GM12878 (cell line): ENCODE measurements around the gene CHMP4B. TPM values are rescaled to one million over a fixed set of nuclear protein-coding genes. Genes with fewer than 3 reads are reported as not detected.

Experiments
- ATAC-seq: fragments of 200-7000 bp; cut with Tn5 transposase; 3 replicates; pipeline ENCODE4 v1.9.1; 2020; ENCODE audit warnings: mild to moderate bottlenecking, moderate library complexity
- BruUV-seq: library from RNA; stranded (reverse); fragments of 400-500 nt; replicated peaks from 2 replicates; lab custom pipeline; 2021; lab: Mats Ljungman, UMichigan
- CTCF ChIA-PET: fragments of 300-600 bp; sonication (Branson Sonifier 250); formaldehyde crosslinking; extraction: SDS; loops from one replicate; lab custom pipeline; 2021; ENCODE audit warnings: inconsistent platforms; lab: Yijun Ruan, JAX
- POLR2A ChIA-PET: fragments of 350-600 bp; formaldehyde crosslinking; extraction: SDS; loops from one replicate; lab custom pipeline; 2021; ENCODE audit warnings: inconsistent platforms; lab: Charles Lee
- RAD21 ChIA-PET: fragments of 300-600 bp; sonication (Branson Sonifier 250); formaldehyde crosslinking; loops from one replicate; lab custom pipeline; 2023; ENCODE audit warnings: antibody characterized with exemption; ENCODE audit not compliant: unreplicated experiment; lab: Charles Lee
- SMC1A ChIA-PET: fragments of 300-600 bp; sonication (Branson Sonifier 250); formaldehyde crosslinking; loops from one replicate; lab custom pipeline; 2023; ENCODE audit not compliant: unreplicated experiment, uncharacterized antibody; lab: Charles Lee
- DNase-seq: peaks from one replicate; pipeline ENCODE4 v3.0.0-alpha.2; 2011; ENCODE audit warnings: low read depth, low spot score
- FAIRE-seq: peaks from 3 replicates; lab custom pipeline; 2011; peaks lifted over from hg19 to GRCh38; lab: Jason Lieb, UNC
- H2AFZ ChIP-seq: 2 replicates; pipeline ENCODE4 v1.6.0; 2011; ENCODE audit warnings: low read depth, low read length, control low read depth; ENCODE audit not compliant: control insufficient read depth
- H3K27ac ChIP-seq: 2 replicates; pipeline ENCODE4 v1.5.1; 2011; ENCODE audit warnings: control low read depth; ENCODE audit not compliant: control insufficient read depth, insufficient read depth
- H3K27me3 ChIP-seq, 2 experiments: replicated peaks in 1 of 2; 2 replicates each; pipeline versions ENCODE4 v1.6.0 to v1.6.1; 2011; ENCODE audit warnings: low read length in 1 of 2; ENCODE audit not compliant: control insufficient read depth in 2 of 2, insufficient read depth in 2 of 2
- H3K36me3 ChIP-seq, 2 experiments: 2 replicates each; pipeline ENCODE4 v1.5.1; 2011; ENCODE audit warnings: low read length in 1 of 2; ENCODE audit not compliant: control insufficient read depth in 2 of 2, insufficient read depth in 2 of 2
- H3K4me1 ChIP-seq: 2 replicates; pipeline ENCODE4 v1.6.1; 2011; ENCODE audit warnings: mild to moderate bottlenecking, low read length, moderate library complexity, mixed read lengths; ENCODE audit not compliant: control insufficient read depth, insufficient read depth
- H3K4me2 ChIP-seq: 2 replicates; pipeline ENCODE4 v1.6.0; 2011; ENCODE audit warnings: control low read depth; ENCODE audit not compliant: control insufficient read depth, insufficient read depth
- H3K4me3 ChIP-seq: fragments of 200-600 bp; sonication (generic); 2 replicates; pipeline ENCODE4 v1.5.1; 2016
- H3K79me2 ChIP-seq: 2 replicates; pipeline ENCODE4 v1.6.0; 2011; ENCODE audit warnings: low read length; ENCODE audit not compliant: control insufficient read depth, insufficient read depth
- H3K9ac ChIP-seq: 2 replicates; pipeline ENCODE4 v1.8.0; 2011; ENCODE audit warnings: low read length, control low read depth, mixed read lengths; ENCODE audit not compliant: control insufficient read depth, insufficient read depth
- H3K9me3 ChIP-seq: replicated peaks from 3 replicates; pipeline ENCODE4 v1.5.1; 2011; ENCODE audit warnings: mild to moderate bottlenecking, low read length; ENCODE audit not compliant: control insufficient read depth, insufficient read depth
- H4K20me1 ChIP-seq: 2 replicates; pipeline ENCODE4 v1.6.0; 2011; ENCODE audit not compliant: control insufficient read depth, insufficient read depth
- BHLHE40 ChIP-seq, 2 experiments: fragments of 450-650 bp in 1 of 2; IDR thresholded peaks; 2 replicates each; pipeline ENCODE4 v1.6.1; 2011 to 2017; ENCODE audit warnings: low read depth in 2 of 2, borderline replicate concordance in 1 of 2, improper control_type of control experiment in 1 of 2, low read length in 1 of 2, mild to moderate bottlenecking in 1 of 2
- HDGF ChIP-seq: fragments of 450-650 bp; IDR thresholded peaks from 2 replicates; pipeline ENCODE4 v1.6.1; 2016; ENCODE audit warnings: antibody characterized with exemption
- MTA2 ChIP-seq: fragments of 450-650 bp; IDR thresholded peaks from 2 replicates; pipeline ENCODE4 v1.6.1; 2016; ENCODE audit warnings: low read depth, mild to moderate bottlenecking, moderate library complexity
- NFYA ChIP-seq: IDR thresholded peaks from 2 replicates; pipeline ENCODE4 v1.6.1; 2011; ENCODE audit warnings: low read depth, mild to moderate bottlenecking, low read length, improper control_type of control experiment, borderline replicate concordance
- RB1 ChIP-seq: fragments of 450-650 bp; formaldehyde crosslinking; IDR thresholded peaks from 2 replicates; pipeline ENCODE4 v1.6.1; 2017; ENCODE audit warnings: mild to moderate bottlenecking, borderline replicate concordance
- RCOR1 ChIP-seq: conservative IDR thresholded peaks from 2 replicates; pipeline ENCODE4 v1.6.1; 2012; ENCODE audit warnings: low read depth, low read length, improper control_type of control experiment
- SIX5 ChIP-seq: IDR thresholded peaks from 2 replicates; pipeline ENCODE4 v1.6.1; 2011; ENCODE audit warnings: mild to moderate bottlenecking, low read depth, low read length, moderate library complexity; ENCODE audit not compliant: severe bottlenecking
- TCF3 ChIP-seq: IDR thresholded peaks from 2 replicates; pipeline ENCODE4 v1.6.1; 2012; ENCODE audit warnings: low read depth, mild to moderate bottlenecking, low read length, borderline replicate concordance; ENCODE audit not compliant: insufficient read depth
- TCF7 ChIP-seq: IDR thresholded peaks from 2 replicates; pipeline ENCODE4 v1.6.1; 2014; ENCODE audit warnings: antibody characterized with exemption, borderline replicate concordance
- WGBS: methylation state at CpG from one replicate; pipeline ENCODE4 v1.1.6; 2016; ENCODE audit warnings: low lambda C conversion rate; ENCODE audit not compliant: insufficient replicate concordance, insufficient coverage; ENCODE audit errors: missing lambda C conversion rate; 5-methylcytosine and 5-hydroxymethylcytosine counted together
- in situ Hi-C: fragments of 300-500 bp; cut with MboI; formaldehyde crosslinking; loops from 9 replicates; pipeline ENCODE4 v1.14.3; 2018; ENCODE audit warnings: mixed read lengths
- intact Hi-C: fragments of 100-400 bp; cut with micrococcal nuclease; formaldehyde crosslinking; loops from one replicate; pipeline ENCODE4 v1.14.2; 2022; ENCODE audit not compliant: unreplicated experiment
- polyA plus RNA-seq, 11 experiments: library from polyadenylated mRNA; depleted of rRNA in 4 of 11; unstranded in 6 of 11; stranded (reverse) in 5 of 11; fragments of >200 nt; fragmentation: Nextera tagmentation in 4 of 11; fragmentation: Illumina TruSeq in 1 of 11; extraction: Ambion mirVana in 4 of 11; extraction: Trizol in 1 of 11; gene quantifications; 1 replicate in 1 of 11; 2 replicates in 10 of 11; pipeline versions ENCODE4 v1.2.1 to v1.2.3, GENCODE V29; 2011 to 2016; ENCODE audit warnings: inconsistent platforms in 2 of 11, missing spikeins in 2 of 11, low read depth in 1 of 11
- total RNA-seq, 4 experiments: library from RNA; depleted of rRNA in 3 of 4; stranded (reverse); fragments of >200 nt in 3 of 4; fragmentation: Illumina TruSeq in 1 of 4; extraction: Trizol in 1 of 4; gene quantifications; 2 replicates each; pipeline versions ENCODE4 v1.2.1 to v1.2.3, GENCODE V29; 2013 to 2021
- TF ChIP-seq, protein P1 (sequence below): fragments of 450-650 bp; IDR thresholded peaks from 2 replicates; pipeline ENCODE4 v1.6.1; 2017; ENCODE audit warnings: mild to moderate bottlenecking, moderate library complexity

Gene CHMP4B
- total and polyA plus RNA-seq, 10 of the 15 experiments (the other 5 are each of a cell fraction or from before 2014, with no cell fraction given), result 4.2 to 118 (median 49.6) TPM

GRCh38 chr20:33896509-33896908 is 85.4 kb downstream of the CHMP4B start:
- Histone ChIP-seq H3K79me2 (no peaks in the 10 kb centered on the region), H4K20me1 (no peaks in the 10 kb centered on the region), H3K4me2 (no peak overlapping the region), H3K4me1 (no peaks in the 10 kb centered on the region), H3K9ac (no peak overlapping the region), H3K36me3 (no peaks in the 10 kb centered on the region), H2AFZ (no peak overlapping the region), H3K4me3 (no peak overlapping the region), H3K9me3 (no peaks in the 10 kb centered on the region; the same call in 1 of the 3 replicates), H3K27ac (no peak overlapping the region), H3K27me3 (peaks cover 0 to 2% of the 10 kb centered on the region in 2 experiments; a peak in 2 of 4 replicates)
- DNase-seq, result no peak
- in situ Hi-C loops (no loop called here), intact Hi-C loops (no loop called here)
- BruUV-seq, result no TSS peak
- POLR2A ChIA-PET, result no interaction called here
- no peak for ATAC-seq
- no peak for FAIRE-seq
- TF ChIP-seq BHLHE40 (IDR thresholded peaks at IDR 0.05; ENCODE audit: borderline replicate concordance in 1 of 2, low read depth in 2 of 2, low read length in 1 of 2), result no peak
- no peak for TF ChIP-seq NFYA
- TF ChIP-seq SIX5, result no peak
- no peak for TF ChIP-seq MTA2
- no peak for TF ChIP-seq TCF7
- TF ChIP-seq TCF3, result no peak
- CTCF ChIA-PET, result interaction anchor here (0.7 to 1.5 kb wide), 4 partner anchors 11 to 125 kb away, joined by 3 to 7 read pairs (median 3); no protein-coding TSS in a partner anchor
- WGBS, result 44% methylated on average over 4 of the region's 4 CpGs
- SMC1A ChIA-PET, result interaction anchor here (1.2 kb wide), 1 partner anchor 24 kb away, joined by 3 read pairs; no protein-coding TSS in a partner anchor
- RAD21 ChIA-PET, result no interaction called here

DNA sequence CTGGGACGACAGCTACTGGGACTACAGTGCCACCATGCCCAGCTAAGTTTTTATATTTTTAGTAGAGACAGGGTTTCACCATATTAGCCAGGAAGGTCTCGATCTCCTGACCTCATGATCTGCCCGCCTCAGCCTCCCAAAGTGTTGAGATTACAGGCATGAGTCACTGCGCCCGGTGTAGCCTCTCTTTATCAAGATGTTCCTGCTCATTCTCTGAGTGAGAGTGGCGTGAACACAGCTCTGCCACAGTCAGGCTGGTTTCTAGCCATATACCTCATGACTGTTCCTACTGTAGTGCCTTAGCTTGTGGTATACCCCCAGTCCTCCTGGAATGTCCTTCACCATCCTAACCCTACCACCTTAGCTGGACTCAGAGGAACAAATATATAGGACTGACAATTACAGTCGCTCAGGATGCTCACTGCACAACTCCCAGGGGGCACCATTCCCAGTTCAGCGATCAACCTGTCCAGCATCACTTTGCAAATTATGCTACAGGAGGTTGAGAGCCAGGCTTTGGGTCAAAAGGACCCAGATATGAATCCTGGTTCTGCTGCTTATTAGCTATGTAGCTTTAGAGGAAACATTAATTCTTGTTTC is 86.3 kb downstream of the CHMP4B start:
- intact Hi-C loops, result no loop called here

More for the DNA sequence above, 86.3 kb downstream of the CHMP4B start:
- no peaks in the 10 kb centered on the region for H3K4me1 ChIP-seq
- no peaks in the 10 kb centered on the region for H3K36me3 ChIP-seq
- no peaks in the 10 kb centered on the region for H4K20me1 ChIP-seq
- BruUV-seq, result no TSS peak
- POLR2A ChIA-PET, result no interaction called here
- CTCF ChIA-PET, result interaction anchor here (0.7 to 1.5 kb wide), 6 partner anchors 11 to 124 kb away, joined by 3 to 7 read pairs (median 3); no protein-coding TSS in a partner anchor
- ATAC-seq, result no peak
- SMC1A ChIA-PET, result interaction anchor here (1.2 kb wide), 1 partner anchor 13 kb away, joined by 3 read pairs; no protein-coding TSS in a partner anchor
- H3K9me3 ChIP-seq, result no peaks in the 10 kb centered on the region; the same call in 1 of the 3 replicates
- DNase-seq, result no peak
- H3K4me2 ChIP-seq, result no peak overlapping the region
- WGBS, result 62% methylated on average over 8 of the region's 8 CpGs
- H3K27ac ChIP-seq, result no peak overlapping the region
- H2AFZ ChIP-seq, result no peak overlapping the region
- H3K79me2 ChIP-seq, result no peaks in the 10 kb centered on the region
- FAIRE-seq, result no peak
- no peak overlapping the region for H3K9ac ChIP-seq
- H3K27me3 ChIP-seq, result peaks cover 0 to 2% of the 10 kb centered on the region in 2 experiments; a peak in 2 of 4 replicates
- RAD21 ChIA-PET, result no interaction called here
- no peak overlapping the region for H3K4me3 ChIP-seq
- TF ChIP-seq RCOR1, result no peak
- TF ChIP-seq HDGF, result no peak
- no peak for TF ChIP-seq RB1
- TF ChIP-seq, protein P1, sequence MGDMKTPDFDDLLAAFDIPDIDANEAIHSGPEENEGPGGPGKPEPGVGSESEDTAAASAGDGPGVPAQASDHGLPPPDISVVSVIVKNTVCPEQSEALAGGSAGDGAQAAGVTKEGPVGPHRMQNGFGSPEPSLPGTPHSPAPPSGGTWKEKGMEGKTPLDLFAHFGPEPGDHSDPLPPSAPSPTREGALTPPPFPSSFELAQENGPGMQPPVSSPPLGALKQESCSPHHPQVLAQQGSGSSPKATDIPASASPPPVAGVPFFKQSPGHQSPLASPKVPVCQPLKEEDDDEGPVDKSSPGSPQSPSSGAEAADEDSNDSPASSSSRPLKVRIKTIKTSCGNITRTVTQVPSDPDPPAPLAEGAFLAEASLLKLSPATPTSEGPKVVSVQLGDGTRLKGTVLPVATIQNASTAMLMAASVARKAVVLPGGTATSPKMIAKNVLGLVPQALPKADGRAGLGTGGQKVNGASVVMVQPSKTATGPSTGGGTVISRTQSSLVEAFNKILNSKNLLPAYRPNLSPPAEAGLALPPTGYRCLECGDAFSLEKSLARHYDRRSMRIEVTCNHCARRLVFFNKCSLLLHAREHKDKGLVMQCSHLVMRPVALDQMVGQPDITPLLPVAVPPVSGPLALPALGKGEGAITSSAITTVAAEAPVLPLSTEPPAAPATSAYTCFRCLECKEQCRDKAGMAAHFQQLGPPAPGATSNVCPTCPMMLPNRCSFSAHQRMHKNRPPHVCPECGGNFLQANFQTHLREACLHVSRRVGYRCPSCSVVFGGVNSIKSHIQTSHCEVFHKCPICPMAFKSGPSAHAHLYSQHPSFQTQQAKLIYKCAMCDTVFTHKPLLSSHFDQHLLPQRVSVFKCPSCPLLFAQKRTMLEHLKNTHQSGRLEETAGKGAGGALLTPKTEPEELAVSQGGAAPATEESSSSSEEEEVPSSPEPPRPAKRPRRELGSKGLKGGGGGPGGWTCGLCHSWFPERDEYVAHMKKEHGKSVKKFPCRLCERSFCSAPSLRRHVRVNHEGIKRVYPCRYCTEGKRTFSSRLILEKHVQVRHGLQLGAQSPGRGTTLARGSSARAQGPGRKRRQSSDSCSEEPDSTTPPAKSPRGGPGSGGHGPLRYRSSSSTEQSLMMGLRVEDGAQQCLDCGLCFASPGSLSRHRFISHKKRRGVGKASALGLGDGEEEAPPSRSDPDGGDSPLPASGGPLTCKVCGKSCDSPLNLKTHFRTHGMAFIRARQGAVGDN, result no peak
- in situ Hi-C loops, result no loop called here
